Right atrium auricular region (tissue), 2 donors: Measurements from ENCODE around the gene PLCG1. TPM values are rescaled to one million over a fixed set of nuclear protein-coding genes. Genes with fewer than 3 reads are reported as not detected.
A peak's percentile ranks its signal among the peaks of the same experiment; 100 is the strongest.

Experiments
- DNase-seq: peaks from one replicate; pipeline ENCODE4 v3.0.0-alpha.2; 2019; ENCODE audit warnings: low spot score
- H3K27ac ChIP-seq, 2 donors: fragments of 200-600 bp; sonication (generic); 1 replicate in 1 of 2; 2 replicates in 1 of 2; pipeline ENCODE4 v1.5.1; 2016 to 2019
- H3K27me3 ChIP-seq, 2 donors: fragments of 200-600 bp; sonication (generic); one replicate each; pipeline versions ENCODE4 v1.5.1 to v1.6.0; 2017 to 2019
- H3K36me3 ChIP-seq: fragments of 200-600 bp; sonication (generic); one replicate; pipeline ENCODE4 v1.5.1; 2016
- H3K4me1 ChIP-seq, 2 donors: fragments of 200-600 bp; sonication (generic); one replicate each; pipeline versions ENCODE4 v1.5.1 to v1.6.0; 2017 to 2019
- H3K4me3 ChIP-seq, 2 donors: fragments of 200-600 bp; sonication (generic); 1 replicate in 1 of 2; 2 replicates in 1 of 2; pipeline ENCODE4 v1.5.1; 2017 to 2019; ENCODE audit warnings: mild to moderate bottlenecking in 1 of 2, moderate library complexity in 1 of 2
- H3K9me3 ChIP-seq, 2 donors: fragments of 200-600 bp; sonication (generic); one replicate each; pipeline ENCODE4 v1.5.1; 2019
- total RNA-seq, 2 donors: library from RNA; depleted of rRNA; stranded (reverse); fragments of >200 nt; gene quantifications; one replicate each; pipeline ENCODE4 v1.1.0, GENCODE V29; 2016
- TF ChIP-seq, protein P1 (sequence below), 2 donors: fragments of 200-600 bp; sonication (generic); IDR thresholded peaks; one replicate each; pipeline ENCODE4 v1.5.1; 2019; ENCODE audit warnings: antibody characterized with exemption in 2 of 2

Gene PLCG1
- total RNA-seq: 10 to 100 TPM; 24.1 to 59.5 TPM

DNA sequence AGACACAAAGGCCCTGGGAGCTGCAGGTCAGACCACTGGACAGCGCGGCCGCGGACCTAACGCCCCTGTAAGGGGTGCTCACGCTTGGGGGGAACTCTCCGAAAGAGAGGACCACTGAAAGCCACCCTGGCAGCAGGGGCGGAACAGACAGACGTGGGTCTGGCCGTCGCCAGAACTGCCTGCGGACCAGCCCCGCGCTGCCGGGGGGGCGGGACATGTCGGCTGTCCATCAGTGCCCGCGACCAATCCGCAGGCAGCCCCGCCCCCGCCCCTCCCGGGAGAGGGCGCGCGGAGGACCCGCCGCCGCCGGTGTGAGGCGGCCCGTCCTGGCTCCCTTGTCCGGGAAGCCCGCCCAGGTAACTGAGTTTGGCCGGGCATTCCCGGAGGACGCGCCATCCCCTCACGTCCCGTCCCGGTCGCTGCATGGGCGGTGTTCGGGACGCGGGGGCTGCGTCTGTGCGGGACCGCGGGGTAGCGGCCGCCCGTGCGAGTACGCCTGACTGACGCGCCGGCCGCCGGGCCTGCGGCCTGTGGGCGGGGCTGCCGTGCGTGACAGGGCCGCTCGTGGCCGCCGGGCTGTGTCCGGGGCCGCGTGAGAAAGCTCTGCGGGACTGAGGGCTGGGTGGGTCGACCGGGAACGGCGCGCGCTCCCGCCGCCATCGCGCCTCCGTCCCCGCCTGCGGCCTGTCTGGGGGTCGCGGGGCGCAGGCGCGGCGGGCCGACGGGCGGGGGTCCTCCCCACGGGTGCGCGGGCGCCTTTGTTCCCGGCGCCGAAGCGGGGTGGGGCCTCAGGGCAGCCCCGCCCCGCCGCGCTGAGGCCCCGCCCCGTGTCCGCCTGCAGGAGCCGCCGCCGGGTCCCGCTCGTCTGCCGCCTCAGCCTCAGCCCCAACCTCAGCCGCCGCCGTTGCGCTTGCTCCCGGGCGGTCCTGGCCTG lies at the start of gene PLCG1:
Gene PLCG1, plus strand, starts transcription at position 864 of the 934 bp plus-strand sequence. CDS start 99 bp downstream, outside the sequence.
- H3K9me3 ChIP-seq: no peaks in the 10 kb centered on the region
- H3K4me3 ChIP-seq: peak within 1 kb of the TSS; percentile 81
- DNase-seq: peak; percentile 88
- no peaks in the 10 kb centered on the region for H3K36me3 ChIP-seq
- peak within 1 kb of the TSS; percentile 94 to 96 for H3K27ac ChIP-seq
- no peaks in the 10 kb centered on the region for H3K27me3 ChIP-seq
- TF ChIP-seq, protein P1, sequence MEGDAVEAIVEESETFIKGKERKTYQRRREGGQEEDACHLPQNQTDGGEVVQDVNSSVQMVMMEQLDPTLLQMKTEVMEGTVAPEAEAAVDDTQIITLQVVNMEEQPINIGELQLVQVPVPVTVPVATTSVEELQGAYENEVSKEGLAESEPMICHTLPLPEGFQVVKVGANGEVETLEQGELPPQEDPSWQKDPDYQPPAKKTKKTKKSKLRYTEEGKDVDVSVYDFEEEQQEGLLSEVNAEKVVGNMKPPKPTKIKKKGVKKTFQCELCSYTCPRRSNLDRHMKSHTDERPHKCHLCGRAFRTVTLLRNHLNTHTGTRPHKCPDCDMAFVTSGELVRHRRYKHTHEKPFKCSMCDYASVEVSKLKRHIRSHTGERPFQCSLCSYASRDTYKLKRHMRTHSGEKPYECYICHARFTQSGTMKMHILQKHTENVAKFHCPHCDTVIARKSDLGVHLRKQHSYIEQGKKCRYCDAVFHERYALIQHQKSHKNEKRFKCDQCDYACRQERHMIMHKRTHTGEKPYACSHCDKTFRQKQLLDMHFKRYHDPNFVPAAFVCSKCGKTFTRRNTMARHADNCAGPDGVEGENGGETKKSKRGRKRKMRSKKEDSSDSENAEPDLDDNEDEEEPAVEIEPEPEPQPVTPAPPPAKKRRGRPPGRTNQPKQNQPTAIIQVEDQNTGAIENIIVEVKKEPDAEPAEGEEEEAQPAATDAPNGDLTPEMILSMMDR (IDR thresholded peaks at IDR 0.05): no peak
- H3K4me1 ChIP-seq: peaks cover 0 to 53% of the 10 kb centered on the region in 2 donors

- H3K4me3 ChIP-seq: no peak overlapping the region
- no peaks in the 10 kb centered on the region for H3K9me3 ChIP-seq
- H3K27ac ChIP-seq: no peak overlapping the region
- TF ChIP-seq, protein P1 (IDR thresholded peaks at IDR 0.05): no peak
- H3K36me3 ChIP-seq: peaks cover 32% of the 10 kb centered on the region
- no peaks in the 10 kb centered on the region for H3K27me3 ChIP-seq
- no peak for DNase-seq
- no peaks in the 10 kb centered on the region for H3K4me1 ChIP-seq
Measured at GRCh38 chr20:41087777-41088176, 49.6 kb upstream of the PLCG1 start.

DNA sequence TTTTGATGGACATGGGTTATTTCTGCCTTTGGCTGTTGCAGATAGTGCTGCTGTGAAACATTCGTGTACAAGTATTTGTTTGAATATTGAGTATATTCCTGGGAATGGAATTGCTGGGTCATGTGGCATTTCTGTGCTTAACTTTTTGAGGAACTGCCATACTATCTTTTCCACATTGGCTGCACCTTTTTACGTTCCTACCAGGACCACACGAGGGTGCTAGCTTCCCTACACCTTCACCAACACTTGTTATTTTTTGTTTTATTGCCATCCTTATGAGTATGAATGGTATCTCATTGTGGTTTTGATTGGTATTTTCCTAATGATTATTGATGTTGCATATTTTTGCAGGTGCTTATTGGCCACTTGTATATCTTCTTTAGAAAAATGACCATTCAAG lies 47.8 kb upstream of the PLCG1 start:
- no peaks in the 10 kb centered on the region for H3K4me1 ChIP-seq
- no peaks in the 10 kb centered on the region for H3K9me3 ChIP-seq
- no peak overlapping the region for H3K27ac ChIP-seq
- no peak for DNase-seq
- TF ChIP-seq, protein P1 (IDR thresholded peaks at IDR 0.05): no peak
- no peak overlapping the region for H3K4me3 ChIP-seq
- H3K27me3 ChIP-seq: no peaks in the 10 kb centered on the region
- peaks cover 41% of the 10 kb centered on the region for H3K36me3 ChIP-seq

- Histone ChIP-seq H3K36me3 (peaks cover 49% of the 10 kb centered on the region), H3K27me3 (no peaks in the 10 kb centered on the region), H3K9me3 (no peaks in the 10 kb centered on the region), H3K27ac (no peak overlapping the region), H3K4me1 (no peaks in the 10 kb centered on the region), H3K4me3 (no peak overlapping the region)
- TF ChIP-seq, protein P1 (IDR thresholded peaks at IDR 0.05): no peak
- DNase-seq: no peak
Measured at GRCh38 chr20:41091927-41092326, 45.4 kb upstream of the PLCG1 start.

GRCh38 chr20:41094353-41095055 lies 42.8 kb upstream of the PLCG1 start:
- peaks cover 75% of the 10 kb centered on the region for H3K36me3 ChIP-seq
- H3K9me3 ChIP-seq: no peaks in the 10 kb centered on the region
- TF ChIP-seq, protein P1 (IDR thresholded peaks at IDR 0.05): no peak
- no peaks in the 10 kb centered on the region for H3K27me3 ChIP-seq
- no peaks in the 10 kb centered on the region for H3K4me1 ChIP-seq
- no peak overlapping the region for H3K4me3 ChIP-seq
- no peak for DNase-seq
- no peak overlapping the region for H3K27ac ChIP-seq
